HG03135 (cell line): ENCODE data around the gene C11orf58.

Experiments
- ATAC-seq: cut with Tn5 transposase; IDR thresholded peaks from one replicate; pipeline ENCODE4 v1.9.1; 2021; ENCODE audit warnings: mild to moderate bottlenecking, moderate library complexity; ENCODE audit not compliant: unreplicated experiment

C11orf58 gene

DNA sequence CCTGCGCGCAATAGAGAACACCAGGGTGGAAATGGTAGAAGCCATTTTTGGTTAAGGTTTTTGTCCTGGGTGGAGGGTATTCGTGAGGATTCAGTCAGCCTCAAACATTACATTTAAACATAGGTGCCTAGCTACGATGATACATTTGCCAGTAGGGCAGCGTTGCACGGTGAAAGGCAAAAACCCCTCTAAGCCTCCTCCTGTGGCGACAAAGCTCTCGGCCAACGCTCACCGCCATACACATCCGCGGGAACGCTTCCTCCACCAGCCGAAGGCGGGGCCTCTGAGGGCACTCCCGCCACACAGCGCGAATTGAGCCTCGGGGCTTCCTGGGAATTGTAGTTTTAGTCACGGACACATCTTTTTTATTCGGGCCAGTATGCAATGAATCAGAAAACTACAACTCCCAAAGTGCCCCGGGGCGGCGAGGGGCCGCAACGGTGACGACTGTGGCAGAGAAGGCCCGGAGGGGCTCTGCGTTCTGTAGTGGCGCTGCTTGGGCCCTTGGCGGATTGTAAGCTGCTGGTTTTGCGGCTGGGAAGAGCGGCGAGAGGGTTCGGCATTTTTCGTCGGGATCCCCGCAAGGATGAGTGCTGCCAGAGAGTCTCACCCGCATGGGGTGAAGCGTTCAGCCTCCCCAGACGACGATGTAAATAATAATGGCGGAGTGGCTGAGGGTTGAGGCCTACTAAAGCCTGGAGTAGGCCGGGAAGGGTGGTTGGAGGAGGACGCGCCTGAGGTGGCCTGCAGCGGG, at the start of gene C11orf58:
Gene C11orf58 (plus strand): TSS at position 455 of the 754 bp plus-strand sequence. CDS start 132 bp downstream, at position 587.
- peak; percentile 99 for ATAC-seq

DNA sequence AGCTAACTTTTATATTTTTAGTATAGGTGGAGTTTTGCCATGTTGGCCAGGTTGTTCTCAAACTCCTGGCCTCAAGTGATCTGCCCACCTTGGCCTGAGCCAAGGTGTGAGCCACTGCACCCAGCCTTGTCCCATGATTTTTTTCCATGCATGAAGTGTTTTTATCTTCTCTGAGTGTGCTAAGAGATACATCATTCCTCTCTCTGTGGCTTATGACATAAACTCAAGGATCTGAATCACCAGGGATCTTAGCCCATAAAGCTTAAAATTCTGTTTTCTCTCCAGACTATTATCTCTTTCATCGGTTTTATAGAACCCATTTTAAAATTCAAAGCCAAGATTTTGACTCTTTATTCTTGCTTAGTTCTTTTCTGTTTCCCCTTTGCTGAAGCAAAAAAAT, 48.4 kb upstream of the C11orf58 start:
- ATAC-seq: no peak

DNA sequence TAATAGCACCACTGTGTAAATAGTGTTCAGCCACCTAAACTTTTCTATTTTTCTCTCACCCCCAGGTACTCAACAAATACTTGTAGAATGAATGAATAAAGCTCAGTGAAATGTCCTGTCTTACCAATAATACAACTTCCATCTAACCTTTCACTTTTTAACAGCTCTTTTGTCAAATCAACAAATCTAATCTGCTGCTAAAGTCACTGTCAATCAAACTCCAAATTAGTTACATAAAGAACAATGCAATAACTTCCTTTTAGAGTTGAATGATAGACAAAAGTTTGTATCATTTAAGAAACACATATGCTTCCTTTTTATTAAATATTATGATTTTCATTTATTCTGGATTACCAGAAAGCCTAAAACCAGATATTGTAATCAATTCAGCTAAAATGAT, 34.7 kb upstream of the C11orf58 start:
- no peak for ATAC-seq

DNA sequence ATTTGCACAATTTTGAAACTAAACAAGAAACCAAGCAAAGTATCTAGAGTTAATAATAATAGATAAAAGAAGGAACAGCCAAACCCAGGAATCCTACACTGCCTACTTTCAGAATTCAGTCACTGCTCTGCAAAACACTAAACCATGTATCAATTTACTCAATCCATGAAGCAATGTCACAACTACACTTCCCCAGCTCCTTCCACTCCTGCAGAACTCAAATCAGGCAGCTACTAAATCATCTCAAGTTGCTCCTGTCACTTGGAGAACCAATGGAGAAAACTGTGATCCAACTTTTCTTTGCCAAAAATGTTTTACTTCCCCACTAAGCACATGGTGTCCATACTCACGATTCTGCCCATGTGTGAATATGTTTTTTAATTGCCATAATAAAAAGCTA, 24.9 kb upstream of the C11orf58 start:
- no peak for ATAC-seq

DNA sequence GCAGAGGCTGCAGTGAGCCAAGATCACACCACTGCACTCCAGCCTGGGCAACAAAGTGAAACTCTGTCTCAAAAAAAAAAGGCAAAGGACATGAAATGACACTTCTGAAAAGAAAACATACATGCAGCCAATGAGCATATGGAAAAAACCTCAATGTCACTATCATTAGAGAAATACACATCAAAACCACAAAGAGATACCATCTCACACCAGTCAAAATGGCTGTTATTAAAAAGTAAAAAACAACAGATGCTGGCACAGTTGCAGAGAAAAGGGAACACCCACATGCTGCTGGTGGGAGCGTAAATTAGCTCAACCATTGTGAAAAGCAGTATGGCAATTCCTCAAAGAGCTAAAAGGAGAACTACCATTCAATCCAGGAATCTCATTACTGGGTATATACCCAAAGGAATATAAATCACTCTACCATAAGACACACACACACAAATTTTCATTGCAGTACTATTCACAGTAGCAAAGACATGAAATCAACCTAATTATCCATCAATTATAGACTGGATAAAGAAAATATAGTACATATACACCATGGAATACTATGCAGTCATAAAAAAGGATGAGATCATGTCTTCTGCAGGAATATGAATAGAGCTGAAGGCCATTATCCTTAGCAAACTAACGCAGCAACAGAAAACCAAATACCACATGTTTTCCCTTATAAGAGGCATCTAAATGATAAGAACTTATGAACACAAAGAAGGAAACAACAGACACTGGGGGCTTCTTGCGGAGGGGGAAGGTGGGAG, 15.7 kb upstream of the C11orf58 start:
- no peak for ATAC-seq

DNA sequence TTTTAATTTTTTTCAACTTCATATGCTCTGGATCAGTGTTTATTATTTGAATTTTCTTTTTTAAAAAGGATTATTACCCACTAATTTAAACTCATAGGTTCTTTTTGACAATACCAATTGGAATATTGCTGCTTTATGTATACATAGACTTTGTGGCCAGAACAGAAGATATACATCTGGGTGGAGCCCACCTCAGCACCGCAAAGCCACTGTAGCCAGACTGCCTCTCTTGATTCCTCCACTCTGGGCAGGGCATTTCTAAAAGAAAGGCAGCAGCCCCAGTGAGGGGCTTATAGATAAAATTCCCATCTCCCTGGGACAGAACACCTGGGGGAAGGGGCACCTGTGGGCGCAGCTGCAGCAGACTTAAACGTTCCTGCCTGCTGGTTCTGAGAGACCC, 10.6 kb upstream of the C11orf58 start:
- ATAC-seq: no peak

DNA sequence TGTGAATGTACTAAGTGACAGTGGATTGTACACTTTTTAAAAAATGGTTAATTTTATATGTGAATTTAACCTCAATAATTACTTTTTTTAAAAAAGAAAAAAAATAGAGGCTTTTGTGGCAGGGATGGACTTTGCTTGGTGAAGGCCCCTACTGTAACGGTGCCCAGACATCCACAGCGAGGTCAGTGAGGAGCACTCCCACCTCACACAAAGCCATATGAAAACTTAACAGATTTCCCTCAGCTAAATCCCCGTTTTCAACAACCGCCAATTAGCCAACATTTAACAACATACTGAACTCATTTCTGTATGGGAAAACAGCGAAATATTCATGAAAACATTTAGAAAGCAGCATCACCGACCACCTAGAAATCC, 642 bp upstream of the C11orf58 start:
- peak; percentile 15 for ATAC-seq

DNA sequence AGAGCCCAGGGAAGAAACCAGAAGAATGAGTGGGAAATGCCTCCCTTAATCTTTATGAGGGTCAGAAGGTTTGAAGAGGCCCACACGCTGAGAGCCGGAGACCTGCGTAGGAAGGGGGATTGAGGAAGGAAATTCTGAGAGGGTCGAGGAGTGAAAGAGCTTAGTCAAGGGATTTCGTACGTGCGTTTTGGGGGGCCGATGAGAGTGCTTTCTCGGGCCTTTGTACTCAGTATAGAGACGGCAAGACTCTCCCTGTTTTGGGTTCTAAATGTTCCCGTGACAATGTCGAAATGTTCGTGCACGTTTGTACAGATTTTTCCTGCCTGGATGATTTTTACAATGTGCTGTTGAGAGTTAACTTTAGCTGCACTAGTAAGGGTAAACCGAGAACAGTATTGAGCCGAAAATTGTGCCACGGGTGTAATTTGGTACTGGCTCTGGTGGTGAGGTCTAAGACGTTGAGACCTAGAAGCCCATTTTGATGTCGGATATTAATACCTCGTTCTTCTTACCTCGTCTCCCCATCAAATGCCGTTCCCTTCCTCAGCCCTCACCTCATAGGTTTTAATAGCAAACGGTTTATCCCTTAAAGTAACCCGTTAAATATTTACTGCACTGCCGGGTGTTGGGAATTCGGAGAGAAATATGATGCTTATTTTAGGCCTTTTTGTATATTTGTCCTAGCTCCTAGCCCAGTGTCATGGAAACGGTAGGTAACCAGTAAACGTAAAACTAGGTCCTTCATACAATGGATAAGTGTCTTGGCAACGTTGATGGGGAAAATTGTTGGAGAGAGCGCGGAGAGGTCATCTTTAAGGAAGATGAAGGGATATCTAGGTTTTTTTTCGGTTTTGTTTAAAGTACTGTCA, 734 bp downstream of the C11orf58 start:
- peak; percentile 1 for ATAC-seq

DNA sequence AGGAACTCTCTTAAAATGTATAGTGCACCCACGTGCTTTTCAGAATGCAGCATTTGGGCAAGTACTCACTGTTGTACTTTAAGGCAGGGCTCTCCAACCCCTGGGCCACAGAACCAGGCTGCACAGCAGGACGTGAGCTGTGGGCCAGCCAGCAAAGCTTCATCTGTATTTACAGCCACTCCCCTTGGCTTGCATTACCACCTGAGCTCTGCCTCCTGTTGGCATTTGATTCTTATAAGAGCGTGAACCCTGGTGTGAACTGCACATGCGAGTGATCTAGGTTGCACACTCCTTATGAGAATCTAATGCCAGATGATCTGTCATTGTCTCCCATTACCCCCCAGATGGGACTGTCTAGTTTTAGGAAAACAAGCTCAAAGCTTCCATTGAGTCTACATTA, 3.0 kb downstream of the C11orf58 start:
- no peak for ATAC-seq

DNA sequence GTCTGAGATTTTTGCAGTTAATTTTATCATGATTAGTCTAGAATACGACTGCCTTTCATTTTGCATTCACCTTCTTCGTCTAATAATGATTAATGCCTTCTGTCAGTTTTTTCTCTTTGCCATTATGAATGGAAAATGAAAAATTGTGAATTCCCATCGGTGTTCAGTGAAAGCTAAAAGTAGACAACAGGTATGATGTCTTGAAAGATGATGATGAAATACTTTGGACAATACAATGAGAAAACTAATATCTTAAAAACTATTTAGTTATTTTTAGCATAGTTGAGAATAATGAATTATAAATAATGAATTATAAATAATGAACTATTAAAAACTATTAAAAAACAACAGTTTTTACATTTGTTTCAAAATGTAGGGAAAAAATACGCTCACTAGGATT, 5.0 kb downstream of the C11orf58 start:
- no peak for ATAC-seq

DNA sequence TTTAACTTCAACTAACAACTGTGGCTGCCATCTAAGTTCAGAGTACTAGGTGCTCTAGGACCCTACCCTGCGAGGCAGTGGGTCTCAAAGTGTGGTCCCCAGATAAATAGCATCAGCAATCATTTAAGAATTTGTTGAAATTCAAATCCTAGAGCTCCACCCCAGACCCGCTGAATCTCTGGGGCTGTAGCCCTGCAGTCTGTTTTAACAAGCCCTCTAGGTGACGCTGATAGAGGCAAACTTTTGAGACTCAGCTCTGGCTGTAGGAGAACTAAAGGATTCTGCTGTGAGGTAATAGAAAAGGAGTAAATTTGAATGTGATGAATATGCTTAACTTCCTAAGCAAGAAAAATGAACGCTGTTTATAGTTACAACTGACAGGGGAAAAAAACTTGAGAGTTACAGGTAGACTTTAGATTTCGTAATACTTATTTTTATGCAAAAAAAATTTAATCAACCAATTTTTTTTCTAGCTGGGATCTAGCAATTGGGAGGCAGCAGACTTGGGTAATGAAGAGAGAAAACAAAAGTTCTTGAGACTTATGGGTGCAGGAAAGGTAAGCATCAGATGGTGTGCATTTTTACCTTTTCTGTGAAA, 5.8 kb downstream of the C11orf58 start:
- no peak for ATAC-seq

DNA sequence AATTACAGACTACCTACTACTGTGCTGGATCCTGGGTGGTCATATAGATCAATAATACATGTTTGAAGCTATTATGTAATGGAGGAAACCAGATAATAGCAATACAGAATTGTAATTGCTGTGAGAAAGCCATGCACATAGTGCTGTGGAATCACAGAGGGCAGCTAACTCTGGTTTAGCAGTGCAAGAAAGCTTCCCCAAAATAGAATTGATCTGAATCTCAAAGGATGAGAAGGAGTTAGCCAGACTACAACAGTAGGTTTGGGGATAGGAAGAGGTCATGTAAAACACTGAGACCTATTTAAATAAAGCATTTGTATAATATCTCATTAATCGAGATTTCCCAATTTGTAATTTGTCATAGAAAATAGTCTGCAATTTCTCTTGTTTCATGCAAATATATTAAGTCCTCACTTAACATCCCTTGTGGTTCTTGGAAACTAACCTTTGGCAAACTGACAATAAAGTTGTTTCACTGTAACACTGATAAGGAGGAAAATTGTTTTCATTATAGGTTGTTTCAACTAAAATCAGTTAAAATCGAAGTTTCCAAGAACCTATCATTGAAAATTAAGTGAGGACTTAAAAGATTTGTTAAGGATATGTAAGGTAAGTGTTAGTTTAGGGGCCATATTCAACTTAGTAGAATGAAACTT, 7.6 kb downstream of the C11orf58 start:
- ATAC-seq: no peak

DNA sequence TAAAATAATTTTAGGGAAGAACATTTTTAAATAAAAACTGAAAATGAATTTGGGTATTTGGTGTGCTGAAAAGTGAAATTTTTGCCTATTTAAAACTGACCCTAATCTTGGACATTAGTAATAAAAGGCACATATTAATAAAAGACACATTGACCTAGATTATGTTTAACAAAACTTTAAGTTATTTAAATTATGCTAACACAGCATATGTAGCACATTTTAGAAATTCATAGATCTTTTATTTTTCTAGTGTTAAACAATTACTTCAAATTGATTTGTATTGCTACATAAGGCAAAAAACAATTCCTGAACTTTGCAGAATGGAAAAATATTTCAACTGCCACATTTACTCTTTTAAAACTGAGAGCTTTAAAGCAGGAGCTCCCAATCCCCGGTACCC, 10.6 kb downstream of the C11orf58 start:
- no peak for ATAC-seq

DNA sequence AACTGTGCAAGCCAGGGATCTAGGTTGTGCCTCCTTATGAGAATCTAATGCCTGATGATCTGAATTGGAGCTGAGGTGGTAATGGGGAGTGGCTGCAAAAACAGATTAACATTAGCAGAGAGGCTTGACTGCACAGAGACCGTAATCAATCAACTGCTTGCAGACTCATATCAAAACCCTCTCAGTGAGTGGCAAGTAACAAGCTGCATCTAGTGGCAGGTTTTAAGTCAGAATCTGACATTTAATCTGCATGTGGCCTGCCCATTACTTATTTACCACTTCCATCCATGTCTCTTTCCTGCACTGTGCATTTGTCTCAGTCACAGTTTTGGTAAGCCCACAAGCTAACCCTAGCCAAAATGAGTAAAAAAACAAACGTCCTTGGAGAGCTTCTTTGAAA, 11.2 kb downstream of the C11orf58 start:
- ATAC-seq: no peak

DNA sequence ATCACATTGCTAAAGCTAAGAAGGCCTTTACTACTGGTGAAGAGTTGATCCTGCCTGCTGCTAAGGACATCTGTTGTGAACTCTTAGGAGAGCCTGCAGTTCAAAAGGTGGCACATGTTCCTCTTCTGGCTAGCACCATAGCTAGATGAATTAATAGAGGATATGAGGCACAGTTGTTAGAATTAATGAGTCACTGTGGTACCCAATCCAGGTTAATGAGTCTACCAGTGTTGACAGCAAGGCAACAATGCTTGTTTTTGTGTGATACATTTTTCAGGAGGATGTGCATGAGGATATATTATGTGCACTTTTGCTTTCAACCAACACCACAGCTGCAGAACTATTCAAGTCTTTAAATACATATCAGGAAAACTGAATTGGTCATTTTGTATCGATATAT, 12.0 kb downstream of the C11orf58 start:
- ATAC-seq: no peak

DNA sequence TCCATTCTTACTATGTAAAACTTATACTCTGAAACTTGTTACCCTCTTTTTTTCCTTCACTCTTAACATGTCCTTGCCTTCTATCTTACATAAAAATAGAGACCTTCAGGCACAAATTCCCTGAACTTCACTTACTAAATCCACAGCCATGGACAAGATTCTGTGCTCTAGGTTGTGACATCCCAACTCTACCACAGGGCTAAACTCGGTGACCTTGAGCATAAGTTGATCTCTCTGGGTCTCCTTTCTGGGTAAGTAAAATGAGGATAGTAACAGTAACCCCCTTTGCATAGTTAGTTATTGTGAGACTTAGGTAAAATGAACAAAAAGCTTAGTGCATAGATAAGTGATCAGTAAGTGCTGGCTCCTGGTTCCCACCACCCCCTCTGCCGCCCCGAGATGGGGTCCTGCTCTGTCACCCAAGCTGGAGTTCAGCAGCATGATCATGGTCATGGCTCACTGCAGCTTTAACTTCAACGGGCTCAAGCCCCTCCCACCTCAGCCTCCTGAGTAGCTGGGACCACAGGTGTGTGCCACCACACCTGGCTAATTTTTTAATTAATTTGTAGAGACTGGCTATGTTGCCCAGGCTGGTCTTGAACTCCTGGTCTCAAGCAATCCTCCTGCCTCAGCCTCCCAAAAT, 20.1 kb downstream of the C11orf58 start:
- ATAC-seq: no peak

DNA sequence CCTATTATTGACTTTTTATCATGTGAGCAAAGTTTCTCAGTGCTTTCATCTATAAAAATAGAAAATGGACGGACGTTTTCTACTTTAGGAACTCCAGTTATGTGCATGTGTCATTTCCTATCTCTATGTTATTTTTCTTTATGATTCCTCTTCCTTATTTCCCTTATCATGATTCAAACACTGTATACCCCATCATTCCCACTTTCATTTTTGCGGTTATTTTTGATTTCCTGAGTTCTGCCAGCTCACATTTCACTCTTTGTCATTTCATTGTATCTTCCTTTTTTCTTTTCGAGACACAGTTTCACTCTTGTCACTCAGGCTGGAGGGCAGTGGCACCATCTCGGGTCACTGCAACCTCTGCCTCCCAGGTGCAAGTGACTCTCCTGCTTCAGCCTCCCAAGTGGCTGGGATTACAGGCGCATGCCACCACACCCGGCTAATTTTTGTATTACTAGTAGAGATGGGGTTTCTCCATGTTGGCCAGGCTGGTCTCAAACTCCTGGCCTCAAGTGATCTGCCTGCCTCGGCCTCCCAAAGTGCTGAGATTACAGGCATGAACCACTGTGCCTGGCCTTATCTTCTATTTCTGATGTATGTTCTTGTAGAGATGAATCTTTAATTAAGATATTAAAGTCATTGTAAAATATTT, 21.5 kb downstream of the C11orf58 start:
- ATAC-seq: no peak

DNA sequence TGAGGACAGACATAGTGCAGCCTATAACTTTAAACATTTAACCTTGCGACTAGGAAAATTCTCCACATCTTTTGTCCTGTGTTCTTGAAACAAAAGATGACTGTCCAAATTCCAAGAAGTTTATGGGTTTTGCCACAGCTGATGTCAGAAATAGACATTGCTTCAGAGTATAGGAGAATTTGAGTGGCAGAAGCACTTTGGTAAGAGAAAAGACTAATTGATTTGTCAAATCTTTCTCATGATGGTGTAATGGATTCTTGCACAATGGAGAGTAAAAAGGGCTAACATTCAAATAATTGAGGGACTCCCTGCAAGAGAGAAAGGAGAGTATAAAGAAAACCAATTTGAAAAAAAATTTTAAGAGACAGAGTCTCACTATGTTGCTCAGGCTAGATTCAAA, 25.3 kb downstream of the C11orf58 start:
- ATAC-seq: no peak

DNA sequence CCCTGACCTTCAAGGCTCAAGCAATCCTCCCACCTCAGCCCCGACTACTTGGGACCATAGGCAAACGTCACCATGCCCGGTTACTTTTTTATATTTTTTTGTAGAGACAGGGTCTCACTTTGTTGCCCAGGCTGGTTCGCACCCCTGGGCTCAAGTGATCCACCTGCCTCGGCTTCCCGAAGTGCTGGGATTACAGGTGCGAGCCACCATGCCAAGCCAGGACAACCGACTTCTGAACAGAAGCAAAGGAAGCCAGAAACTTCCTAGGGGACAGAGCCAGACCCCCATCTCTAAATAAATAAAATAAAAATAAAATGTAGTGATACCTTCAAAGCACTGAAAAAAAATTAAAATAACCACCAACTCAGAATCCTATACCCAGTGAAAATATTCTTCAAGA, 26.4 kb downstream of the C11orf58 start:
- no peak for ATAC-seq

DNA sequence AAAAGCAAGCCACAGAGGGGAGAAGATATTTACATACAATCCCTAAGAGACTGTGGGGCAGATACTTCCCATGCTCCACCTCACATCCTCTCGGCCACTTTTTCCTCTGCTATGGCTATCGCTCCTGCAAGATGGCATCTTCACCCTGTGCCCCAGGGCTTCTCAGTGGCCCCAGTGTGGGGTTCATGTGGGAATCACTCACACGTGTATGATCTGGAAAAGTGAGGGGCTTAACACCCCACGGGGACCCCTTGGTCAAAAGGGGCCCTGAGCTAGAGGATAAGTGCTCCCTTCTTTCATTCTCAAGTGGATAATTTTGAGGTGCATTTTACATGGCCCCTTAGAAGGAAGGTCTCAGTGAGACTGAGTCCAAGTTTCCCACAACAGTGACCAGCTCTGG, 28.7 kb downstream of the C11orf58 start:
- no peak for ATAC-seq
